HEK293 (cell line): ENCODE measurements around the gene NAALADL2.

Source experiments
- CTCF ChIA-PET: fragments of 350-600 bp; formaldehyde crosslinking; extraction: SDS; loops from one replicate; lab custom pipeline; 2021; ENCODE audit warnings: antibody characterized with exemption; lab: Yijun Ruan, JAX
- POLR2A ChIA-PET: fragments of 300-600 bp; formaldehyde crosslinking; extraction: SDS; loops from one replicate; lab custom pipeline; 2020; ENCODE audit warnings: antibody characterized with exemption, inconsistent platforms; lab: Yijun Ruan, JAX
- H3K27ac ChIP-seq: fragments of 200-500 bp; sonication (Bioruptor generic); 2 replicates; pipeline ENCODE4 v1.5.1; 2014; ENCODE audit warnings: low read depth, low read length, control low read depth, inconsistent platforms; ENCODE audit errors: extremely low read depth
- H3K36me3 ChIP-seq, 2 experiments: fragments of 200-500 bp in 1 of 2; sonication (Bioruptor generic) in 1 of 2; 1 replicate in 1 of 2; 2 replicates in 1 of 2; pipeline ENCODE4 v1.5.1; 2014 to 2017; ENCODE audit warnings: inconsistent platforms in 2 of 2, low read length in 2 of 2; ENCODE audit not compliant: control insufficient read depth in 2 of 2, insufficient read depth in 1 of 2
- H3K4me1 ChIP-seq: fragments of 200-500 bp; sonication (Bioruptor generic); 2 replicates; pipeline ENCODE4 v1.5.1; 2014; ENCODE audit warnings: mild to moderate bottlenecking, low read length, inconsistent platforms; ENCODE audit not compliant: control insufficient read depth, insufficient read depth
- H3K4me3 ChIP-seq: 2 replicates; pipeline ENCODE4 v1.5.1; 2011; ENCODE audit warnings: low read depth, mild to moderate bottlenecking, control low read depth, low read length, moderate library complexity
- H3K9me3 ChIP-seq: fragments of 200-500 bp; sonication (Bioruptor generic); 2 replicates; pipeline ENCODE4 v1.5.1; 2014; ENCODE audit warnings: low read depth, low read length, inconsistent platforms; ENCODE audit not compliant: control insufficient read depth, insufficient read depth
- ATF2 ChIP-seq: fragments of 450-650 bp; formaldehyde crosslinking; IDR thresholded peaks from 2 replicates; pipeline ENCODE4 v1.5.1; 2016; ENCODE audit warnings: missing biosample characterization, missing genetic modification characterization, low read depth
- HOXC10 ChIP-seq: sonication (generic); formaldehyde crosslinking; IDR thresholded peaks from 2 replicates; pipeline ENCODE4 v1.8.1; 2023; ENCODE audit warnings: mild to moderate bottlenecking, missing genetic modification reagents
- OSR2 ChIP-seq: fragments of 450-650 bp; formaldehyde crosslinking; IDR thresholded peaks from 2 replicates; pipeline ENCODE4 v1.5.1; 2016; ENCODE audit warnings: missing biosample characterization, missing genetic modification characterization
- PRDM1 ChIP-seq: fragments of 450-650 bp; formaldehyde crosslinking; IDR thresholded peaks from 2 replicates; pipeline ENCODE4; 2016; ENCODE audit warnings: missing biosample characterization, missing genetic modification characterization
- REPIN1 ChIP-seq: fragments of 450-650 bp; formaldehyde crosslinking; IDR thresholded peaks from 2 replicates; pipeline ENCODE4 v1.5.1; 2017; ENCODE audit warnings: missing biosample characterization, missing genetic modification characterization, low read depth
- YY1 ChIP-seq: fragments of 450-650 bp; formaldehyde crosslinking; IDR thresholded peaks from 2 replicates; pipeline ENCODE4 v1.5.1; 2018; ENCODE audit warnings: missing biosample characterization, missing genetic modification characterization
- ZBTB20 ChIP-seq: fragments of 450-650 bp; formaldehyde crosslinking; IDR thresholded peaks from 2 replicates; pipeline ENCODE4 v1.5.1; 2016; ENCODE audit warnings: missing biosample characterization, missing genetic modification characterization
- ZBTB48 ChIP-seq: fragments of 450-650 bp; formaldehyde crosslinking; IDR thresholded peaks from 2 replicates; pipeline ENCODE4 v1.5.1; 2016; ENCODE audit warnings: missing biosample characterization, missing genetic modification characterization
- ZEB2 ChIP-seq: fragments of 450-650 bp; formaldehyde crosslinking; IDR thresholded peaks from 2 replicates; pipeline ENCODE4 v1.5.1; 2016; ENCODE audit warnings: missing biosample characterization, missing genetic modification characterization
- ZFP69B ChIP-seq: fragments of 450-650 bp; formaldehyde crosslinking; IDR thresholded peaks from 2 replicates; pipeline ENCODE4 v1.5.1; 2016; ENCODE audit warnings: missing biosample characterization, missing genetic modification characterization
- ZNF155 ChIP-seq: fragments of 450-650 bp; formaldehyde crosslinking; IDR thresholded peaks from 2 replicates; pipeline ENCODE4 v1.5.1; 2016; ENCODE audit warnings: missing biosample characterization, missing genetic modification characterization
- ZNF214 ChIP-seq: fragments of 450-650 bp; formaldehyde crosslinking; IDR thresholded peaks from 2 replicates; pipeline ENCODE4 v1.5.1; 2017; ENCODE audit warnings: missing biosample characterization, mild to moderate bottlenecking, missing genetic modification characterization, borderline replicate concordance
- ZNF24 ChIP-seq: fragments of 450-650 bp; formaldehyde crosslinking; IDR thresholded peaks from 2 replicates; pipeline ENCODE4 v1.5.1; 2016; ENCODE audit warnings: missing biosample characterization, missing genetic modification characterization
- ZNF548 ChIP-seq: fragments of 450-650 bp; formaldehyde crosslinking; IDR thresholded peaks from 2 replicates; pipeline ENCODE4 v1.5.1; 2016; ENCODE audit warnings: missing biosample characterization, missing genetic modification characterization
- ZNF585B ChIP-seq: fragments of 450-650 bp; formaldehyde crosslinking; IDR thresholded peaks from 2 replicates; pipeline ENCODE4 v1.5.1; 2016; ENCODE audit warnings: missing biosample characterization, missing genetic modification characterization
- ZNF654 ChIP-seq: fragments of 450-650 bp; formaldehyde crosslinking; IDR thresholded peaks from 2 replicates; pipeline ENCODE4 v1.5.1; 2016; ENCODE audit warnings: low read depth, missing biosample characterization, missing genetic modification characterization
- ZNF670 ChIP-seq: fragments of 450-650 bp; formaldehyde crosslinking; IDR thresholded peaks from 2 replicates; pipeline ENCODE4 v1.5.1; 2016; ENCODE audit warnings: missing biosample characterization, missing genetic modification characterization, low read depth
- ZNF707 ChIP-seq: fragments of 450-650 bp; formaldehyde crosslinking; IDR thresholded peaks from 2 replicates; pipeline ENCODE4 v1.5.1; 2016; ENCODE audit warnings: missing biosample characterization, missing genetic modification characterization
- ZNF777 ChIP-seq: fragments of 450-650 bp; formaldehyde crosslinking; IDR thresholded peaks from 2 replicates; pipeline ENCODE4 v1.5.1; 2017; ENCODE audit warnings: missing biosample characterization, missing genetic modification characterization, borderline replicate concordance
- ZNF785 ChIP-seq: fragments of 450-650 bp; formaldehyde crosslinking; IDR thresholded peaks from 2 replicates; pipeline ENCODE4 v1.5.1; 2016; ENCODE audit warnings: missing biosample characterization, missing genetic modification characterization
- TF ChIP-seq, protein P1 (sequence below): fragments of 450-650 bp; formaldehyde crosslinking; IDR thresholded peaks from 2 replicates; pipeline ENCODE4 v1.5.1; 2017; ENCODE audit warnings: missing biosample characterization, missing genetic modification characterization

The NAALADL2 gene

GRCh38 chr3:175564363-175564762 lies 705.2 kb downstream of the NAALADL2 start:
- POLR2A ChIA-PET, result no interaction called here
- no peaks in the 10 kb centered on the region for H3K9me3 ChIP-seq
- TF ChIP-seq ATF2 (tag by site-specific recombination) (no peak), ZBTB48 (tag by site-specific recombination) (no peak), YY1 (no peak), ZNF654 (no peak), ZNF155 (tag by site-specific recombination) (no peak)
- no peaks in the 10 kb centered on the region for H3K4me1 ChIP-seq
- CTCF ChIA-PET, result no interaction called here
- H3K4me3 ChIP-seq, result no peak overlapping the region
- H3K36me3 ChIP-seq, result no peaks in the 10 kb centered on the region
- H3K27ac ChIP-seq, result no peak overlapping the region

- Histone ChIP-seq H3K36me3 (no peaks in the 10 kb centered on the region), H3K27ac (no peak overlapping the region), H3K4me3 (no peak overlapping the region), H3K4me1 (no peaks in the 10 kb centered on the region), H3K9me3 (no peaks in the 10 kb centered on the region)
- TF ChIP-seq ZFP69B (tag by site-specific recombination), result no peak
- no peak for TF ChIP-seq REPIN1 (tag by site-specific recombination)
- no peak for TF ChIP-seq ZNF707 (tag by site-specific recombination)
- TF ChIP-seq, protein P1, sequence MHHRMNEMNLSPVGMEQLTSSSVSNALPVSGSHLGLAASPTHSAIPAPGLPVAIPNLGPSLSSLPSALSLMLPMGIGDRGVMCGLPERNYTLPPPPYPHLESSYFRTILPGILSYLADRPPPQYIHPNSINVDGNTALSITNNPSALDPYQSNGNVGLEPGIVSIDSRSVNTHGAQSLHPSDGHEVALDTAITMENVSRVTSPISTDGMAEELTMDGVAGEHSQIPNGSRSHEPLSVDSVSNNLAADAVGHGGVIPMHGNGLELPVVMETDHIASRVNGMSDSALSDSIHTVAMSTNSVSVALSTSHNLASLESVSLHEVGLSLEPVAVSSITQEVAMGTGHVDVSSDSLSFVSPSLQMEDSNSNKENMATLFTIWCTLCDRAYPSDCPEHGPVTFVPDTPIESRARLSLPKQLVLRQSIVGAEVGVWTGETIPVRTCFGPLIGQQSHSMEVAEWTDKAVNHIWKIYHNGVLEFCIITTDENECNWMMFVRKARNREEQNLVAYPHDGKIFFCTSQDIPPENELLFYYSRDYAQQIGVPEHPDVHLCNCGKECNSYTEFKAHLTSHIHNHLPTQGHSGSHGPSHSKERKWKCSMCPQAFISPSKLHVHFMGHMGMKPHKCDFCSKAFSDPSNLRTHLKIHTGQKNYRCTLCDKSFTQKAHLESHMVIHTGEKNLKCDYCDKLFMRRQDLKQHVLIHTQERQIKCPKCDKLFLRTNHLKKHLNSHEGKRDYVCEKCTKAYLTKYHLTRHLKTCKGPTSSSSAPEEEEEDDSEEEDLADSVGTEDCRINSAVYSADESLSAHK, result no peak
- TF ChIP-seq ZNF785 (tag by site-specific recombination), result no peak
- no peak for TF ChIP-seq ZNF670 (tag by site-specific recombination)
- TF ChIP-seq ZEB2 (tag by site-specific recombination), result no peak
- POLR2A ChIA-PET, result no interaction called here
- CTCF ChIA-PET, result no interaction called here
These were observed 712.0 kb downstream of the NAALADL2 start for GRCh38 chr3:175571096-175571495.

DNA sequence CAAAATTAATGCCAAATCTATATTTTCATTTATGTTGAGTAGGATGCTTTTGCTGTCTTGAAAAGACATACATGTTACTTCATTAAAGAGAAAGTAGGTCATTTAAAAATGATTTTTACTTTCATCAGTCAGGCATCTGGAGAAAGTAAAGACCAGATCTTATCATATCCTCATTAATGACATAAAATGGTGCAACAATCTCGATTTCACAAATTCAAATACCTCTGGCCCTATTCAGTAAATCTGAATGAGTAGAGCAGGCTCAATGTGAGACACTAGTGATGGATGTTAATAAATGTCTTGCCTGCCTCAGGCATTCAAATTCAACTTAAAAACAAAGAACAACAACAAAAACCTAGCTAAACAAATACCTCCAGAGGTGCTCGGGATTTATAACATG lies 714.1 kb downstream of the NAALADL2 start:
- Histone ChIP-seq H3K27ac (no peak overlapping the region), H3K36me3 (no peaks in the 10 kb centered on the region), H3K4me3 (no peak overlapping the region), H3K9me3 (no peaks in the 10 kb centered on the region), H3K4me1 (no peaks in the 10 kb centered on the region)
- TF ChIP-seq ZNF585B (tag by site-specific recombination) (no peak), PRDM1 (tag by site-specific recombination) (0 out of 2 replicates have a peak, but pooled peaks have one; percentile 28)
- POLR2A ChIA-PET, result no interaction called here
- CTCF ChIA-PET, result no interaction called here

GRCh38 chr3:175580318-175580717 lies 721.2 kb downstream of the NAALADL2 start:
- Histone ChIP-seq H3K9me3 (no peaks in the 10 kb centered on the region), H3K4me3 (no peak overlapping the region), H3K36me3 (no peaks in the 10 kb centered on the region), H3K27ac (no peak overlapping the region), H3K4me1 (no peaks in the 10 kb centered on the region)
- CTCF ChIA-PET, result no interaction called here
- TF ChIP-seq ZNF214 (tag by site-specific recombination) (no peak), ZBTB20 (tag by site-specific recombination) (no peak), ZNF24 (no peak), ZNF548 (tag by site-specific recombination) (no peak), HOXC10 (CRISPR knock-in tag) (no peak), ZNF654 (no peak), OSR2 (tag by site-specific recombination) (no peak), ZNF777 (tag by site-specific recombination) (no peak)
- POLR2A ChIA-PET, result no interaction called here
